GM23338 (cell line): Measurements from ENCODE around the gene COMMD7. TPM values are rescaled to one million over a fixed set of nuclear protein-coding genes. Genes with fewer than 3 reads are reported as not detected.

Experiments
- EZH2phosphoT487 ChIP-seq: fragments of 200-600 bp; sonication (generic); IDR thresholded peaks from one replicate; pipeline ENCODE4 v1.8.1; 2018; ENCODE audit warnings: antibody characterized with exemption; ENCODE audit not compliant: unreplicated experiment
- JUNB ChIP-seq: IDR thresholded peaks from one replicate; pipeline ENCODE4 v1.6.1; 2016; ENCODE audit warnings: antibody characterized with exemption; ENCODE audit not compliant: unreplicated experiment
- POLR2AphosphoS5 ChIP-seq: IDR thresholded peaks from 2 replicates; pipeline ENCODE4 v1.6.1; 2016; ENCODE audit warnings: antibody characterized with exemption, low read depth
- STAT1 ChIP-seq: IDR thresholded peaks from one replicate; pipeline ENCODE4 v1.6.1; 2016; ENCODE audit warnings: antibody characterized with exemption; ENCODE audit not compliant: unreplicated experiment
- ZNF331 ChIP-seq: fragments of 250-450 bp; sonication (Bioruptor Pico); IDR thresholded peaks from 2 replicates; pipeline ENCODE4 v1.5.0; 2020; ENCODE audit warnings: low read depth, mild to moderate bottlenecking, moderate library complexity
- polyA plus RNA-seq: library from polyadenylated mRNA; unstranded; fragments of >200 nt; fragmentation: Nextera tagmentation; extraction: Ambion mirVana; gene quantifications from 2 replicates; pipeline ENCODE4 v1.2.1, GENCODE V29; 2016
- total RNA-seq: library from RNA; depleted of rRNA; stranded (reverse); fragments of >200 nt; shearing (Covaris generic); gene quantifications from 2 replicates; pipeline ENCODE4 v1.2.3, GENCODE V29; 2014
- TF ChIP-seq, protein P1 (sequence below): fragments of 250-450 bp; sonication (Bioruptor Pico); IDR thresholded peaks from 2 replicates; pipeline ENCODE4 v1.5.0; 2020; ENCODE audit warnings: mild to moderate bottlenecking, moderate library complexity
- TF ChIP-seq, protein P2 (sequence below): IDR thresholded peaks from one replicate; pipeline ENCODE4 v1.6.1; 2018; ENCODE audit warnings: antibody characterized with exemption; ENCODE audit not compliant: unreplicated experiment
- TF ChIP-seq, protein P3 (sequence below), 2 experiments: fragments of 200-600 bp in 1 of 2; sonication (generic) in 1 of 2; conservative IDR thresholded peaks; 2 replicates each; pipeline versions ENCODE4 v1.5.1 to v1.6.1; 2016 to 2017; ENCODE audit warnings: antibody characterized with exemption in 2 of 2, low read depth in 2 of 2, mild to moderate bottlenecking in 2 of 2, moderate library complexity in 1 of 2

The COMMD7 gene
- total and polyA plus RNA-seq, 2 experiments from 2014 or later, result 67.3 to 86.4 TPM

- TF ChIP-seq, protein P1, sequence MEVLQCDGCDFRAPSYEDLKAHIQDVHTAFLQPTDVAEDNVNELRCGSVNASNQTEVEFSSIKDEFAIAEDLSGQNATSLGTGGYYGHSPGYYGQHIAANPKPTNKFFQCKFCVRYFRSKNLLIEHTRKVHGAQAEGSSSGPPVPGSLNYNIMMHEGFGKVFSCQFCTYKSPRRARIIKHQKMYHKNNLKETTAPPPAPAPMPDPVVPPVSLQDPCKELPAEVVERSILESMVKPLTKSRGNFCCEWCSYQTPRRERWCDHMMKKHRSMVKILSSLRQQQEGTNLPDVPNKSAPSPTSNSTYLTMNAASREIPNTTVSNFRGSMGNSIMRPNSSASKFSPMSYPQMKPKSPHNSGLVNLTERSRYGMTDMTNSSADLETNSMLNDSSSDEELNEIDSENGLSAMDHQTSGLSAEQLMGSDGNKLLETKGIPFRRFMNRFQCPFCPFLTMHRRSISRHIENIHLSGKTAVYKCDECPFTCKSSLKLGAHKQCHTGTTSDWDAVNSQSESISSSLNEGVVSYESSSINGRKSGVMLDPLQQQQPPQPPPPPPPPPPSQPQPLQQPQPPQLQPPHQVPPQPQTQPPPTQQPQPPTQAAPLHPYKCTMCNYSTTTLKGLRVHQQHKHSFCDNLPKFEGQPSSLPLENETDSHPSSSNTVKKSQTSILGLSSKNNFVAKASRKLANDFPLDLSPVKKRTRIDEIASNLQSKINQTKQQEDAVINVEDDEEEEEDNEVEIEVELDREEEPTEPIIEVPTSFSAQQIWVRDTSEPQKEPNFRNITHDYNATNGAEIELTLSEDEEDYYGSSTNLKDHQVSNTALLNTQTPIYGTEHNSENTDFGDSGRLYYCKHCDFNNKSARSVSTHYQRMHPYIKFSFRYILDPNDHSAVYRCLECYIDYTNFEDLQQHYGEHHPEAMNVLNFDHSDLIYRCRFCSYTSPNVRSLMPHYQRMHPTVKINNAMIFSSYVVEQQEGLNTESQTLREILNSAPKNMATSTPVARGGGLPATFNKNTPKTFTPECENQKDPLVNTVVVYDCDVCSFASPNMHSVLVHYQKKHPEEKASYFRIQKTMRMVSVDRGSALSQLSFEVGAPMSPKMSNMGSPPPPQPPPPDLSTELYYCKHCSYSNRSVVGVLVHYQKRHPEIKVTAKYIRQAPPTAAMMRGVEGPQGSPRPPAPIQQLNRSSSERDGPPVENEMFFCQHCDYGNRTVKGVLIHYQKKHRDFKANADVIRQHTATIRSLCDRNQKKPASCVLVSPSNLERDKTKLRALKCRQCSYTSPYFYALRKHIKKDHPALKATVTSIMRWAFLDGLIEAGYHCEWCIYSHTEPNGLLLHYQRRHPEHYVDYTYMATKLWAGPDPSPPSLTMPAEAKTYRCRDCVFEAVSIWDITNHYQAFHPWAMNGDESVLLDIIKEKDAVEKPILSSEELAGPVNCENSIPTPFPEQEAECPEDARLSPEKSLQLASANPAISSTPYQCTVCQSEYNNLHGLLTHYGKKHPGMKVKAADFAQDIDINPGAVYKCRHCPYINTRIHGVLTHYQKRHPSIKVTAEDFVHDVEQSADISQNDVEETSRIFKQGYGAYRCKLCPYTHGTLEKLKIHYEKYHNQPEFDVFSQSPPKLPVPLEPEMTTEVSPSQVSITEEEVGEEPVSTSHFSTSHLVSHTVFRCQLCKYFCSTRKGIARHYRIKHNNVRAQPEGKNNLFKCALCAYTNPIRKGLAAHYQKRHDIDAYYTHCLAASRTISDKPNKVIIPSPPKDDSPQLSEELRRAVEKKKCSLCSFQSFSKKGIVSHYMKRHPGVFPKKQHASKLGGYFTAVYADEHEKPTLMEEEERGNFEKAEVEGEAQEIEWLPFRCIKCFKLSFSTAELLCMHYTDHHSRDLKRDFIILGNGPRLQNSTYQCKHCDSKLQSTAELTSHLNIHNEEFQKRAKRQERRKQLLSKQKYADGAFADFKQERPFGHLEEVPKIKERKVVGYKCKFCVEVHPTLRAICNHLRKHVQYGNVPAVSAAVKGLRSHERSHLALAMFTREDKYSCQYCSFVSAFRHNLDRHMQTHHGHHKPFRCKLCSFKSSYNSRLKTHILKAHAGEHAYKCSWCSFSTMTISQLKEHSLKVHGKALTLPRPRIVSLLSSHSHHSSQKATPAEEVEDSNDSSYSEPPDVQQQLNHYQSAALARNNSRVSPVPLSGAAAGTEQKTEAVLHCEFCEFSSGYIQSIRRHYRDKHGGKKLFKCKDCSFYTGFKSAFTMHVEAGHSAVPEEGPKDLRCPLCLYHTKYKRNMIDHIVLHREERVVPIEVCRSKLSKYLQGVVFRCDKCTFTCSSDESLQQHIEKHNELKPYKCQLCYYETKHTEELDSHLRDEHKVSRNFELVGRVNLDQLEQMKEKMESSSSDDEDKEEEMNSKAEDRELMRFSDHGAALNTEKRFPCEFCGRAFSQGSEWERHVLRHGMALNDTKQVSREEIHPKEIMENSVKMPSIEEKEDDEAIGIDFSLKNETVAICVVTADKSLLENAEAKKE (CRISPR knock-in tag), result no peak
- TF ChIP-seq, protein P2, sequence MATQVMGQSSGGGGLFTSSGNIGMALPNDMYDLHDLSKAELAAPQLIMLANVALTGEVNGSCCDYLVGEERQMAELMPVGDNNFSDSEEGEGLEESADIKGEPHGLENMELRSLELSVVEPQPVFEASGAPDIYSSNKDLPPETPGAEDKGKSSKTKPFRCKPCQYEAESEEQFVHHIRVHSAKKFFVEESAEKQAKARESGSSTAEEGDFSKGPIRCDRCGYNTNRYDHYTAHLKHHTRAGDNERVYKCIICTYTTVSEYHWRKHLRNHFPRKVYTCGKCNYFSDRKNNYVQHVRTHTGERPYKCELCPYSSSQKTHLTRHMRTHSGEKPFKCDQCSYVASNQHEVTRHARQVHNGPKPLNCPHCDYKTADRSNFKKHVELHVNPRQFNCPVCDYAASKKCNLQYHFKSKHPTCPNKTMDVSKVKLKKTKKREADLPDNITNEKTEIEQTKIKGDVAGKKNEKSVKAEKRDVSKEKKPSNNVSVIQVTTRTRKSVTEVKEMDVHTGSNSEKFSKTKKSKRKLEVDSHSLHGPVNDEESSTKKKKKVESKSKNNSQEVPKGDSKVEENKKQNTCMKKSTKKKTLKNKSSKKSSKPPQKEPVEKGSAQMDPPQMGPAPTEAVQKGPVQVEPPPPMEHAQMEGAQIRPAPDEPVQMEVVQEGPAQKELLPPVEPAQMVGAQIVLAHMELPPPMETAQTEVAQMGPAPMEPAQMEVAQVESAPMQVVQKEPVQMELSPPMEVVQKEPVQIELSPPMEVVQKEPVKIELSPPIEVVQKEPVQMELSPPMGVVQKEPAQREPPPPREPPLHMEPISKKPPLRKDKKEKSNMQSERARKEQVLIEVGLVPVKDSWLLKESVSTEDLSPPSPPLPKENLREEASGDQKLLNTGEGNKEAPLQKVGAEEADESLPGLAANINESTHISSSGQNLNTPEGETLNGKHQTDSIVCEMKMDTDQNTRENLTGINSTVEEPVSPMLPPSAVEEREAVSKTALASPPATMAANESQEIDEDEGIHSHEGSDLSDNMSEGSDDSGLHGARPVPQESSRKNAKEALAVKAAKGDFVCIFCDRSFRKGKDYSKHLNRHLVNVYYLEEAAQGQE, result no peak
- TF ChIP-seq STAT1, result no peak
- no peak for TF ChIP-seq JUNB
- no peak for TF ChIP-seq POLR2AphosphoS5
- TF ChIP-seq ZNF331, result no peak
- TF ChIP-seq EZH2phosphoT487, result no peak
- TF ChIP-seq, protein P3, sequence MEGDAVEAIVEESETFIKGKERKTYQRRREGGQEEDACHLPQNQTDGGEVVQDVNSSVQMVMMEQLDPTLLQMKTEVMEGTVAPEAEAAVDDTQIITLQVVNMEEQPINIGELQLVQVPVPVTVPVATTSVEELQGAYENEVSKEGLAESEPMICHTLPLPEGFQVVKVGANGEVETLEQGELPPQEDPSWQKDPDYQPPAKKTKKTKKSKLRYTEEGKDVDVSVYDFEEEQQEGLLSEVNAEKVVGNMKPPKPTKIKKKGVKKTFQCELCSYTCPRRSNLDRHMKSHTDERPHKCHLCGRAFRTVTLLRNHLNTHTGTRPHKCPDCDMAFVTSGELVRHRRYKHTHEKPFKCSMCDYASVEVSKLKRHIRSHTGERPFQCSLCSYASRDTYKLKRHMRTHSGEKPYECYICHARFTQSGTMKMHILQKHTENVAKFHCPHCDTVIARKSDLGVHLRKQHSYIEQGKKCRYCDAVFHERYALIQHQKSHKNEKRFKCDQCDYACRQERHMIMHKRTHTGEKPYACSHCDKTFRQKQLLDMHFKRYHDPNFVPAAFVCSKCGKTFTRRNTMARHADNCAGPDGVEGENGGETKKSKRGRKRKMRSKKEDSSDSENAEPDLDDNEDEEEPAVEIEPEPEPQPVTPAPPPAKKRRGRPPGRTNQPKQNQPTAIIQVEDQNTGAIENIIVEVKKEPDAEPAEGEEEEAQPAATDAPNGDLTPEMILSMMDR (conservative IDR thresholded peaks at IDR 0.05; ENCODE audit: low read depth in 2 of 2), result no peak
These were observed 87.3 kb downstream of the COMMD7 start (continued) for GRCh38 chr20:32655903-32656512.
